K562 (cell line): Measurements from ENCODE around the gene CCDC7. TPM values are rescaled to one million over a fixed set of nuclear protein-coding genes. Genes with fewer than 3 reads are reported as not detected.

Source experiments
- ATAC-seq: fragments of 200-7000 bp; cut with Tn5 transposase; 3 replicates; pipeline ENCODE4 v1.9.1; 2020; ENCODE audit warnings: moderate library complexity
- BruUV-seq: library from RNA; stranded (reverse); fragments of 400-500 nt; replicated peaks from 2 replicates; lab custom pipeline; 2021; lab: Mats Ljungman, UMichigan
- CTCF ChIA-PET: fragments of 300-600 bp; formaldehyde crosslinking; extraction: SDS; loops from one replicate; lab custom pipeline; 2021; ENCODE audit warnings: low intra/inter-chr PET ratio; lab: Yijun Ruan, JAX
- POLR2A ChIA-PET: fragments of 300-600, 350-650 bp; sonication (Branson Sonifier 250); formaldehyde crosslinking; extraction: SDS; loops from one replicate; lab custom pipeline; 2021; ENCODE audit warnings: antibody characterized with exemption, inconsistent platforms; lab: Yijun Ruan, JAX
- DNase-seq, 4 experiments: peaks; one replicate each; pipeline versions ENCODE4 v3.0.0 to v3.0.0-alpha.2; 2011 to 2018; ENCODE audit warnings: low spot score in 3 of 4, mixed read lengths in 3 of 4; ENCODE audit errors: extremely low read depth in 1 of 4
- FAIRE-seq: peaks from 2 replicates; lab custom pipeline; 2011; peaks lifted over from hg19 to GRCh38; lab: Jason Lieb, UNC
- H2AFZ ChIP-seq: 2 replicates; pipeline ENCODE4 v1.6.0; 2011; ENCODE audit warnings: low read depth, low read length, control low read depth, inconsistent platforms
- H3K27ac ChIP-seq: fragments of 200-600 bp; 3 replicates; pipeline ENCODE4 v1.8.0; 2011; ENCODE audit warnings: low read depth, mild to moderate bottlenecking, control low read depth, inconsistent platforms, low read length, moderate library complexity, mixed read lengths; ENCODE audit errors: extremely low read depth
- H3K27me3 ChIP-seq, 2 experiments: fragments of 300-600 bp in 1 of 2; 2 replicates in 1 of 2; 3 replicates in 1 of 2; pipeline versions ENCODE4 v1.6.0 to v1.8.0; 2011; ENCODE audit warnings: inconsistent platforms in 2 of 2, low read length in 2 of 2, mild to moderate bottlenecking in 1 of 2, mixed read lengths in 1 of 2, moderate library complexity in 1 of 2; ENCODE audit not compliant: control insufficient read depth in 2 of 2, insufficient read depth in 2 of 2
- H3K36me3 ChIP-seq: fragments of 300-600 bp; 3 replicates; pipeline ENCODE4 v1.8.0; 2011; ENCODE audit warnings: mild to moderate bottlenecking, low read length, inconsistent platforms; ENCODE audit not compliant: control insufficient read depth, insufficient read depth
- H3K4me1 ChIP-seq, 2 experiments: fragments of 200-600 bp in 1 of 2; replicated peaks in 1 of 2; 2 replicates in 1 of 2; 3 replicates in 1 of 2; pipeline versions ENCODE4 v1.5.1 to v1.8.0; 2011; ENCODE audit warnings: inconsistent platforms in 2 of 2, low read length in 2 of 2, mild to moderate bottlenecking in 1 of 2, mixed read lengths in 1 of 2, moderate library complexity in 1 of 2; ENCODE audit not compliant: control insufficient read depth in 2 of 2, insufficient read depth in 2 of 2
- H3K4me2 ChIP-seq: 2 replicates; pipeline ENCODE4 v1.6.1; 2011; ENCODE audit warnings: low read length, control low read depth, inconsistent platforms, mixed read lengths; ENCODE audit not compliant: insufficient read depth
- H3K4me3 ChIP-seq: fragments of 200-600 bp; sonication (generic), shearing (Covaris generic); 2 replicates; pipeline ENCODE4 v1.5.1; 2016; ENCODE audit warnings: control low read depth, inconsistent platforms
- H3K79me2 ChIP-seq: fragments of 200-600 bp; 3 replicates; pipeline ENCODE4 v1.8.0; 2011; ENCODE audit warnings: low read length, inconsistent platforms; ENCODE audit not compliant: control insufficient read depth, insufficient read depth
- H3K9ac ChIP-seq, 2 experiments: 2 replicates each; pipeline versions ENCODE4 v1.6.0 to v1.6.1; 2011; ENCODE audit warnings: low read depth in 2 of 2, low read length in 2 of 2, control low read depth in 1 of 2, inconsistent platforms in 1 of 2, mild to moderate bottlenecking in 1 of 2, mixed read lengths in 1 of 2; ENCODE audit not compliant: insufficient read depth in 1 of 2
- H3K9me1 ChIP-seq: one replicate; pipeline ENCODE4 v1.6.0; 2011; ENCODE audit warnings: inconsistent platforms, mild to moderate bottlenecking, low read length, moderate library complexity; ENCODE audit not compliant: control insufficient read depth, insufficient read depth
- H3K9me3 ChIP-seq: replicated peaks from 2 replicates; pipeline ENCODE4 v1.5.1; 2011; ENCODE audit warnings: low read depth, low read length, inconsistent platforms; ENCODE audit not compliant: control insufficient read depth, insufficient read depth
- H4K20me1 ChIP-seq: replicated peaks from 2 replicates; pipeline ENCODE4 v1.6.1; 2011; ENCODE audit warnings: low read length, inconsistent platforms, mixed read lengths; ENCODE audit not compliant: control insufficient read depth, insufficient read depth
- ESRRA ChIP-seq: fragments of 450-650 bp; IDR thresholded peaks from 2 replicates; pipeline ENCODE4 v1.6.1; 2014; ENCODE audit warnings: low read depth, mild to moderate bottlenecking, moderate library complexity, borderline replicate concordance
- EZH2 ChIP-seq: IDR thresholded peaks from 2 replicates; pipeline ENCODE4 v1.6.1; 2012; ENCODE audit warnings: low read depth, mild to moderate bottlenecking, inconsistent platforms, low read length, borderline replicate concordance
- HMG20B ChIP-seq: fragments of 250-450 bp; sonication (Bioruptor Pico); IDR thresholded peaks from 2 replicates; pipeline ENCODE4 v1.5.0; 2021; ENCODE audit warnings: mild to moderate bottlenecking
- ZNF79 ChIP-seq: fragments of 250-450 bp; sonication (Bioruptor Pico); IDR thresholded peaks from 2 replicates; pipeline ENCODE4 v1.4.0; 2020; ENCODE audit warnings: low read depth, mild to moderate bottlenecking, moderate library complexity
- WGBS: fragments of 100-300 bp; shearing (Covaris generic); methylation state at CpG from one replicate; pipeline ENCODE4 v1.1.6; 2016; ENCODE audit warnings: low coverage, mixed read lengths; ENCODE audit not compliant: insufficient coverage; ENCODE audit errors: missing lambda C conversion rate; 5-methylcytosine and 5-hydroxymethylcytosine counted together
- in situ Hi-C: fragments of 300-500 bp; cut with MboI; formaldehyde crosslinking; loops from 4 replicates; pipeline ENCODE4 v1.15.0; 2018; ENCODE audit warnings: inconsistent platforms, mixed read lengths
- intact Hi-C: fragments of 100-400 bp; cut with micrococcal nuclease; formaldehyde crosslinking; loops from 2 replicates; pipeline ENCODE4 v1.14.2; 2022
- polyA plus RNA-seq, 8 experiments: library from polyadenylated mRNA; depleted of rRNA in 4 of 8; stranded (reverse) in 5 of 8; unstranded in 3 of 8; fragments of >200 nt; fragmentation: Nextera tagmentation in 2 of 8; fragmentation: Illumina TruSeq in 1 of 8; extraction: Ambion mirVana in 2 of 8; extraction: Trizol in 1 of 8; gene quantifications; 2 replicates each; pipeline versions ENCODE4 v1.2.1 to v1.2.3, GENCODE V29; 2011 to 2014; ENCODE audit warnings: inconsistent platforms in 1 of 8, missing spikeins in 1 of 8
- total RNA-seq, 7 experiments: library from RNA; depleted of rRNA in 6 of 7; stranded (reverse); fragments of >200 nt in 6 of 7; fragmentation: Illumina TruSeq in 2 of 7; extraction: Trizol in 2 of 7; gene quantifications; 2 replicates each; pipeline versions ENCODE4 v1.2.1 to v1.2.3, GENCODE V29; 2011 to 2021; ENCODE audit warnings: low replicate concordance in 1 of 7
- TF ChIP-seq, protein P1 (sequence below): sonication (generic); formaldehyde crosslinking; IDR thresholded peaks from 2 replicates; pipeline ENCODE4 v1.8.0; 2022; ENCODE audit warnings: mild to moderate bottlenecking, missing genetic modification reagents, borderline replicate concordance

CCDC7 gene
- total and polyA plus RNA-seq, 9 of the 15 experiments (the other 6 are each of a cell fraction or from before 2014, with no cell fraction given), result 1.5 to 6.6 (median 2.7) TPM

DNA sequence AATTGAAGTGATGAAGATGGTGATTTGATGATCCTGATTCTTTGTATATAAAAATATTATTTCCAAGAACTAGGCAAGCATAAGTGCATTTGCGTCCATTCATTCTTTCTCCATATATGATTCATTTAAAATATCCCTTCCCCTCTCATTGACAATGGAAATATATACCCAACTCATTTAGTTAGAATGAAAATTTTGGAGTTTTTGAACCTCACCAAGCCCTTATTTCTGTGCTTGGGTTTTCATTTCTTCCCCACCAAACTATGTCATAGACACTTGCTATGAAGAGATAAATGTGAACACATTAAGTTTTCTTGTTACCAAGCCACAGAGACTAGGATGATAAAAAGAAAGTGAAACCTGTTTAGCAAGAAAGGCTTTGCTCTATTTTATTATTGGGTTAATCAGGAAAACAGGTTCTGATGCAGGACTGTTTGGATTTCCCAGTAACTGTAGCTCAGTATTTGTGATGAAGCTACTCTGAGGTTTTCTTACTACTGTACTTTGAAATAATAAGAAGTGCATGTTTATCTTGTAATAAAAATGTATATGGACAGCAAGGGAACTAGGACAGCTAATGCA is 443.8 kb downstream of the CCDC7 start:
- ATAC-seq, result no peak
- no peaks in the 10 kb centered on the region; a peak in 2 of 5 replicates for H3K27me3 ChIP-seq
- no peaks in the 10 kb centered on the region; a peak in 2 of 5 replicates for H3K4me1 ChIP-seq
- H3K36me3 ChIP-seq, result no peaks in the 10 kb centered on the region
- in situ Hi-C loops (no loop called here), intact Hi-C loops (no loop called here)
- WGBS, result 18% methylated on average over 1 of the region's 1 CpG
- H3K4me2 ChIP-seq, result no peak overlapping the region
- no peak for FAIRE-seq
- H3K27ac ChIP-seq, result no peak overlapping the region
- no peak for TF ChIP-seq HMG20B (CRISPR knock-in tag)
- no peak for TF ChIP-seq ESRRA
- TF ChIP-seq, protein P1, sequence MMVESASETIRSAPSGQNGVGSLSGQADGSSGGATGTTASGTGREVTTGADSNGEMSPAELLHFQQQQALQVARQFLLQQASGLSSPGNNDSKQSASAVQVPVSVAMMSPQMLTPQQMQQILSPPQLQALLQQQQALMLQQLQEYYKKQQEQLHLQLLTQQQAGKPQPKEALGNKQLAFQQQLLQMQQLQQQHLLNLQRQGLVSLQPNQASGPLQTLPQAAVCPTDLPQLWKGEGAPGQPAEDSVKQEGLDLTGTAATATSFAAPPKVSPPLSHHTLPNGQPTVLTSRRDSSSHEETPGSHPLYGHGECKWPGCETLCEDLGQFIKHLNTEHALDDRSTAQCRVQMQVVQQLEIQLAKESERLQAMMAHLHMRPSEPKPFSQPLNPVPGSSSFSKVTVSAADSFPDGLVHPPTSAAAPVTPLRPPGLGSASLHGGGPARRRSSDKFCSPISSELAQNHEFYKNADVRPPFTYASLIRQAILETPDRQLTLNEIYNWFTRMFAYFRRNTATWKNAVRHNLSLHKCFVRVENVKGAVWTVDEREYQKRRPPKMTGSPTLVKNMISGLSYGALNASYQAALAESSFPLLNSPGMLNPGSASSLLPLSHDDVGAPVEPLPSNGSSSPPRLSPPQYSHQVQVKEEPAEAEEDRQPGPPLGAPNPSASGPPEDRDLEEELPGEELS (CRISPR knock-in tag), result no peak
- no peak for TF ChIP-seq ZNF79 (CRISPR knock-in tag)
- TF ChIP-seq EZH2, result no peak
- no peak for DNase-seq
- POLR2A ChIA-PET, result no interaction called here
- no peaks in the 10 kb centered on the region for H4K20me1 ChIP-seq
- no peaks in the 10 kb centered on the region for H3K9me3 ChIP-seq
- H2AFZ ChIP-seq, result no peak overlapping the region
- H3K9ac ChIP-seq, result no peak overlapping the region
- H3K4me3 ChIP-seq, result no peak overlapping the region
- no peaks in the 10 kb centered on the region for H3K9me1 ChIP-seq
- CTCF ChIA-PET, result no interaction called here
- no TSS peak for BruUV-seq
- no peaks in the 10 kb centered on the region for H3K79me2 ChIP-seq
